Neural progenitor cell (in vitro differentiated cells): ENCODE results near the gene BFSP1. TPM values are rescaled to one million over a fixed set of nuclear protein-coding genes. Genes with fewer than 3 reads are reported as not detected.

Experiments
- DNase-seq: peaks from one replicate; pipeline ENCODE4 v3.0.0-alpha.2; 2016; ENCODE audit warnings: low spot score
- H2AFZ ChIP-seq: fragments of 200-600 bp; sonication (generic); replicated peaks from 2 replicates; pipeline ENCODE4 v1.6.1; 2016; ENCODE audit warnings: antibody characterized with exemption
- H3F3A ChIP-seq: fragments of 200-600 bp; sonication (generic); 2 replicates; pipeline ENCODE4 v1.6.1; 2016; ENCODE audit warnings: antibody characterized with exemption, low read depth
- H3K27ac ChIP-seq: fragments of 200-600 bp; sonication (generic); 2 replicates; pipeline ENCODE4 v1.5.1; 2016; ENCODE audit warnings: mild to moderate bottlenecking
- H3K27me3 ChIP-seq: fragments of 200-600 bp; sonication (generic); 2 replicates; pipeline ENCODE4 v1.6.1; 2016; ENCODE audit warnings: mild to moderate bottlenecking, moderate library complexity
- H3K36me3 ChIP-seq: fragments of 200-600 bp; sonication (generic); 2 replicates; pipeline ENCODE4 v1.5.1; 2016
- H3K4me1 ChIP-seq: fragments of 200-600 bp; sonication (generic); 2 replicates; pipeline ENCODE4 v1.6.1; 2016; ENCODE audit warnings: mixed run types
- H3K4me2 ChIP-seq: fragments of 200-600 bp; sonication (generic); 2 replicates; pipeline ENCODE4 v1.6.1; 2016
- H3K4me3 ChIP-seq: fragments of 200-600 bp; sonication (generic); 2 replicates; pipeline ENCODE4 v1.5.1; 2016
- H3K79me2 ChIP-seq: fragments of 200-600 bp; sonication (generic); 2 replicates; pipeline ENCODE4 v1.6.1; 2016; ENCODE audit warnings: low read depth
- H3K9ac ChIP-seq: fragments of 200-600 bp; sonication (generic); 2 replicates; pipeline ENCODE4 v1.6.1; 2016
- H3K9me3 ChIP-seq: fragments of 200-600 bp; sonication (generic); 2 replicates; pipeline ENCODE4 v1.5.1; 2016; ENCODE audit warnings: low read depth
- H4K20me1 ChIP-seq: fragments of 200-600 bp; sonication (generic); 2 replicates; pipeline ENCODE4 v1.6.1; 2016; ENCODE audit warnings: low read depth
- H3K27ac Mint-ChIP-seq: 3 replicates; pipeline ENCODE4 v1.8.0; 2021; ENCODE audit warnings: mixed read lengths
- H3K27me3 Mint-ChIP-seq: 2 replicates; pipeline ENCODE4 v1.8.0; 2022; ENCODE audit warnings: low read depth, mild to moderate bottlenecking, inconsistent platforms, moderate library complexity, mixed read lengths; ENCODE audit not compliant: insufficient read depth
- H3K36me3 Mint-ChIP-seq: 3 replicates; pipeline ENCODE4 v1.8.0; 2021; ENCODE audit warnings: mixed read lengths
- H3K4me1 Mint-ChIP-seq: 3 replicates; pipeline ENCODE4 v1.8.0; 2021; ENCODE audit warnings: mixed read lengths
- H3K4me3 Mint-ChIP-seq: 3 replicates; pipeline ENCODE4 v1.8.0; 2021; ENCODE audit warnings: mild to moderate bottlenecking, moderate library complexity, mixed read lengths
- H3K9me3 Mint-ChIP-seq: 3 replicates; pipeline ENCODE4 v1.8.0; 2020; ENCODE audit warnings: mixed read lengths
- CTCF ChIP-seq: fragments of 200-600 bp; sonication (generic); IDR thresholded peaks from 2 replicates; pipeline ENCODE4 v1.5.1; 2017; ENCODE audit warnings: antibody characterized with exemption, mild to moderate bottlenecking
- EZH2 ChIP-seq: fragments of 200-600 bp; sonication (generic); IDR thresholded peaks from 2 replicates; pipeline ENCODE4 v1.6.1; 2017; ENCODE audit warnings: antibody characterized with exemption, mild to moderate bottlenecking, moderate library complexity
- EZH2phosphoT487 ChIP-seq: fragments of 200-600 bp; sonication (generic); IDR thresholded peaks from 2 replicates; pipeline ENCODE4 v1.6.1; 2017; ENCODE audit warnings: antibody characterized with exemption
- total RNA-seq: library from RNA; depleted of rRNA; stranded (reverse); fragments of >200 nt; gene quantifications from 2 replicates; pipeline ENCODE4 v1.2.3, GENCODE V29; 2015; ENCODE audit warnings: low replicate concordance

The BFSP1 gene
- total RNA-seq, 1 donor from 2014 or later: not detected

- Mint-ChIP-seq H3K4me1 (peaks cover 6% of the 10 kb centered on the region), H3K4me3 (no peak overlapping the region), H3K9me3 (no peaks in the 10 kb centered on the region), H3K27ac (no peak overlapping the region), H3K36me3 (no peaks in the 10 kb centered on the region), H3K27me3 (no peaks in the 10 kb centered on the region)
- Histone ChIP-seq H3K79me2 (no peaks in the 10 kb centered on the region), H3K27ac (no peak overlapping the region), H3K9ac (no peak overlapping the region), H2AFZ (no peak overlapping the region), H3K27me3 (no peaks in the 10 kb centered on the region), H3K4me3 (no peak overlapping the region), H3K9me3 (no peaks in the 10 kb centered on the region), H3K4me2 (no peak overlapping the region), H3F3A (no peaks in the 10 kb centered on the region), H4K20me1 (no peaks in the 10 kb centered on the region), H3K4me1 (no peaks in the 10 kb centered on the region), H3K36me3 (no peaks in the 10 kb centered on the region)
- TF ChIP-seq EZH2phosphoT487: no peak
- DNase-seq: no peak
These were observed 69.2 kb downstream of the BFSP1 start for GRCh38 chr20:17461941-17462340.

- Histone ChIP-seq H3K9ac (no peak overlapping the region), H4K20me1 (no peaks in the 10 kb centered on the region), H3K4me3 (no peak overlapping the region), H3K9me3 (no peaks in the 10 kb centered on the region), H3K27me3 (no peaks in the 10 kb centered on the region), H2AFZ (peak overlapping the region; percentile 17), H3K36me3 (no peaks in the 10 kb centered on the region), H3K79me2 (no peaks in the 10 kb centered on the region), H3K27ac (no peak overlapping the region), H3F3A (no peaks in the 10 kb centered on the region), H3K4me2 (no peak overlapping the region), H3K4me1 (no peaks in the 10 kb centered on the region)
- H3K27me3 Mint-ChIP-seq: no peaks in the 10 kb centered on the region
- H3K27ac Mint-ChIP-seq: no peak overlapping the region
- no peaks in the 10 kb centered on the region for H3K9me3 Mint-ChIP-seq
- no peak overlapping the region for H3K4me3 Mint-ChIP-seq
- no peak for TF ChIP-seq EZH2phosphoT487
- TF ChIP-seq CTCF: no peak
- no peak for TF ChIP-seq EZH2
- no peak for DNase-seq
- H3K36me3 Mint-ChIP-seq: no peaks in the 10 kb centered on the region
- peaks cover 7% of the 10 kb centered on the region for H3K4me1 Mint-ChIP-seq
These were observed 71.1 kb downstream of the BFSP1 start for GRCh38 chr20:17460119-17460518.

GRCh38 chr20:17457588-17458190 lies 73.5 kb downstream of the BFSP1 start:
- Histone ChIP-seq H3K4me1 (no peaks in the 10 kb centered on the region), H2AFZ (no peak overlapping the region), H3F3A (no peaks in the 10 kb centered on the region), H3K9me3 (no peaks in the 10 kb centered on the region), H3K4me2 (no peak overlapping the region), H3K27me3 (no peaks in the 10 kb centered on the region), H3K9ac (no peak overlapping the region), H3K79me2 (no peaks in the 10 kb centered on the region), H3K4me3 (no peak overlapping the region), H4K20me1 (no peaks in the 10 kb centered on the region), H3K27ac (no peak overlapping the region), H3K36me3 (no peaks in the 10 kb centered on the region)
- no peaks in the 10 kb centered on the region for H3K36me3 Mint-ChIP-seq
- no peak overlapping the region for H3K4me3 Mint-ChIP-seq
- no peak for DNase-seq
- H3K4me1 Mint-ChIP-seq: peaks cover 7% of the 10 kb centered on the region
- peaks cover 2% of the 10 kb centered on the region for H3K27me3 Mint-ChIP-seq
- no peaks in the 10 kb centered on the region for H3K9me3 Mint-ChIP-seq
- TF ChIP-seq CTCF: no peak
- no peak for TF ChIP-seq EZH2
- no peak for TF ChIP-seq EZH2phosphoT487
- no peak overlapping the region for H3K27ac Mint-ChIP-seq

- no peaks in the 10 kb centered on the region for H3K36me3 Mint-ChIP-seq
- peaks cover 7% of the 10 kb centered on the region for H3K4me1 Mint-ChIP-seq
- Histone ChIP-seq H3K9ac (no peak overlapping the region), H3F3A (no peaks in the 10 kb centered on the region), H3K4me1 (no peaks in the 10 kb centered on the region), H3K4me3 (no peak overlapping the region), H3K36me3 (no peaks in the 10 kb centered on the region), H3K27ac (no peak overlapping the region), H2AFZ (no peak overlapping the region), H3K79me2 (no peaks in the 10 kb centered on the region), H3K4me2 (no peak overlapping the region), H3K9me3 (no peaks in the 10 kb centered on the region), H4K20me1 (no peaks in the 10 kb centered on the region), H3K27me3 (no peaks in the 10 kb centered on the region)
- H3K9me3 Mint-ChIP-seq: no peaks in the 10 kb centered on the region
- H3K27me3 Mint-ChIP-seq: peaks cover 2% of the 10 kb centered on the region
- no peak overlapping the region for H3K4me3 Mint-ChIP-seq
- TF ChIP-seq EZH2 (no peak), CTCF (no peak), EZH2phosphoT487 (no peak)
- no peak for DNase-seq
- no peak overlapping the region for H3K27ac Mint-ChIP-seq
These were observed 74.1 kb downstream of the BFSP1 start for GRCh38 chr20:17457079-17457478.
